ENCODE results near the gene APLNR.

APLNR gene

GRCh38 chr11:57214494-57214893 is 22.6 kb downstream of the APLNR start:
- DNase-seq: no peak

GRCh38 chr11:57214098-57214417 is 23.0 kb downstream of the APLNR start:
- DNase-seq: no peak

GRCh38 chr11:57213342-57214097 is 23.5 kb downstream of the APLNR start:
- DNase-seq: peak; percentile 34

- no peak for DNase-seq
Observed at GRCh38 chr11:57210781-57211180, 26.3 kb downstream of the APLNR start.

GRCh38 chr11:57207168-57207567 is 29.9 kb downstream of the APLNR start:
- no peak for DNase-seq

- no peak for DNase-seq
Observed at GRCh38 chr11:57205041-57205641, 31.9 kb downstream of the APLNR start.

DNA sequence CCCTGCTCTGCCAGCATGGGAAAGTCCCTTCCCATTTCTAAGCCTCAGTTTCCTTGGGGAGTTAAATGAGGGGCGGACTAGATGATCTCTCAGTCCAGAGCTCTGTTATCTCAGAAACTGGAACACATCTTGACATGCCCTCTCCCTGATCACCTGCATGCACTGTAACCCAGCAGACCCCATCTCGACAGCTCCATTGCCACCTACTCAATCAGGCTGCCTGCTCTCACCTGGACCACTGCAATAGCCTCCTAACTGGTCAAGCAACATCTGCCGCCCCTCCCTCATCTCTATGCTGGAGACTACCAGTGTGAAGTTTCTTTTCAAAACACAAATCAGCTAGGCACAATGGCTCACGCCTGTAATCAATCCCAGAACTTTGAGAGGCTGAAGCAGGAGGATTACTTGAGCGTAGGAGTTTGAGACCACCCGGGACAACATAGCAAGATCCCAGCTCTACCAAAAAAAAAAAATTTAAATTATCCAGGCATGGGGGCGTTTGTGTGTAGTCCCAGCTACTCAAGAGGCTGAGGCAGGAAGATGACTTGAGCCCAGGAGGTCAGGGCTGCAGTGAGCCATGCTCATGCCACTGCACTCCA is 33.1 kb downstream of the APLNR start:
- DNase-seq: no peak

GRCh38 chr11:57203359-57203758 is 33.7 kb downstream of the APLNR start:
- no peak for DNase-seq

DNA sequence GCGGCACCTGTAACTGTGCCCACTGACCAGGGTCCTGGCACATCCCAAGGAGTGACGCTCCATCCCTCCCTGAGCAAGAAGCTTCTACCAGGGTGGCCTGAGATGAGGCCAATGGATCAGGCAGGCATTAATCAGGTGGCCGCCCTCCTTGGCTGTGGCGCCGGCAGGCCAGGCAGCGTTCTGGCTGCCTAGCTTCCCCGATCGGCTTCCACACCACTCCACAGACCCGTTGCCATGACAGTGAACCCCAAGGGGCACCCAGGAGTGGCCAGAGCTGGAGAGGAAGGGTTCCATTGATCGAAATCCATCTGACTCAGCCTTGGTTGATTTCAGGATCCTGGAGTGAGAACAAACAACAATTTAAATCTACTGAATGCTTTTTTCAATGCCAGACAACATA is 34.8 kb downstream of the APLNR start:
- DNase-seq: peak; percentile 66

- no peak for DNase-seq
Observed at GRCh38 chr11:57200917-57201316, 36.1 kb downstream of the APLNR start.

- no peak for DNase-seq
Observed at GRCh38 chr11:57199330-57199729, 37.7 kb downstream of the APLNR start.

DNA sequence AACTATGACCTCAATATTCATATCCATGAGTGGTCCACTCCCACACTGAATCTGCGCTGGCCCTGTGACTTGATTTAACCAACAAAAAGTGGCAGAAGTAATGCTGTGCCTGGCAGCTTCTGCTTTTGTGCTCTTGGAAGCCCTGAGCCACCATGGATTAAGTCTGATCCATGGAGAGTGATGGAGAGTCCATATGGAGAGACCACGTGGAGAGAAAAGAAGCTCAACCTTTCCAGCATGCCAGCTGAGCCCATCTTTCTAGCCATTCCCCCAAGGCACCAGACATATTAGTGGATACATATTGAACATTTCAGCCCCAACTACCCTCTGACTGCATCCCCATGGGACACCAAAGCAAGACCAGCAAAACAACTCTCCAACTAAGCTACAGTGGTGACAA is 39.3 kb downstream of the APLNR start:
- no peak for DNase-seq

- DNase-seq: no peak
Observed at GRCh38 chr11:57196596-57196995, 40.5 kb downstream of the APLNR start.

GRCh38 chr11:57192316-57192715 is 44.7 kb downstream of the APLNR start:
- DNase-seq: no peak

DNA sequence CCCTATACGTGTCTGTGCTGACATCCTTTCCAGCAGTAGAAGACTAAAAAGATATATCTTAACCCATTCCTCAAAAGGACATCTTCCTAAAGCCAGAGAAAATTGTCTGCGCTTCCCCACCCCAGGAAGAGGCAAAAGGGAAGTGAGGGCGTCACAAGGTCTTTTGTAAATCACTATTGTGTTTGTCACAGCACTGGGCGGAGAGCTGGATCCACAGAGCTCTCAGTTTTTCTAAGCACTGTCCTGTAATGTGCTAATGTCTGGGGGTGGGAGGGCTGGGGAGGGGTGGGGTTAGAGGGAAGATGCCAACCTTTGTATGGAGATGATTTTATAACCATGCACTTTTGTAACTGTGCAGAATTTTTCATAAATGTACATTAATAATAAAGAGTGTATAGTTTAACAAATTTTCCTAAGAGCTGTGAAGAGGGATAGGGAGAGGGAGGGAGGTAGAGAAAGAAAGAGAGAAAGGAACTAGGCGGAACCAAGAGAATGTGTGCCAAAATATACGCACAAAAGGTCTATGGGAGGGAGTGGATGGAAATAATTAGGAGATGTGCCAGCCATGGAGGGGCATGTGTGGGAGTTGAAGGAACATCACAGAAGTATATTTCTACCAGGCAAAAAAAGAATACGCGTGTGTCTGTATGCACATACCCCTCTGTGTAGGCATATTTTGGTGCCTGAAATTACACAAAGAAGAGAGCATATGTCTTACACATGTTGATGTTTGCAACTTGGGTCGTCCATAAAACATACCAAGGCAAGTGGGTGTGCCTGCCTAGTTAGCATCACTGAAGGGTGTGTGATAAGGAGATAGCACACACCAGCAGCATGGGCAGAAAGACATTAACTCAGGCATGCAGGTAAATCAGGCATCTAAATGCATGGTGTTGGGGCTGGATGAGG is 45.5 kb downstream of the APLNR start:
- no peak for DNase-seq

DNA sequence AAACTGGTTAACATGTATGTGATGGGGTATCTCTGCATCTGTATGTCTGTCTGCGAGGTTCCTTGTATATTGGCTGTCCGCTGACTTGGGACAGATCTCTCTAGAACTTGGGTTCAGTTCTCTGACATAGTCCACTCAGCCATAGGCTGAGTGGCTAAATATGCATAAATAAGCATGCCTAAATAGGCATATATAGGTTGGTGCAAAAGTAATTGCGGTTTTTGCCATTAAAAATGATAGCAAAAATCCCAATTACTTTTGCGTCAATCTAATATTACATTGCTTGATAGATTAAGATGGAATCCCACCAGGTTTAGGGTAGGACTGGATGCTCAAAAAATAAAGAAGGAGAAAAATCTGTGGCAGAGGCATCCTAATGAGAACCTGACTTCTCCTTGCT is 46.5 kb downstream of the APLNR start:
- DNase-seq: no peak
